ENCODE measurements around the gene GLRX3.

DNA sequence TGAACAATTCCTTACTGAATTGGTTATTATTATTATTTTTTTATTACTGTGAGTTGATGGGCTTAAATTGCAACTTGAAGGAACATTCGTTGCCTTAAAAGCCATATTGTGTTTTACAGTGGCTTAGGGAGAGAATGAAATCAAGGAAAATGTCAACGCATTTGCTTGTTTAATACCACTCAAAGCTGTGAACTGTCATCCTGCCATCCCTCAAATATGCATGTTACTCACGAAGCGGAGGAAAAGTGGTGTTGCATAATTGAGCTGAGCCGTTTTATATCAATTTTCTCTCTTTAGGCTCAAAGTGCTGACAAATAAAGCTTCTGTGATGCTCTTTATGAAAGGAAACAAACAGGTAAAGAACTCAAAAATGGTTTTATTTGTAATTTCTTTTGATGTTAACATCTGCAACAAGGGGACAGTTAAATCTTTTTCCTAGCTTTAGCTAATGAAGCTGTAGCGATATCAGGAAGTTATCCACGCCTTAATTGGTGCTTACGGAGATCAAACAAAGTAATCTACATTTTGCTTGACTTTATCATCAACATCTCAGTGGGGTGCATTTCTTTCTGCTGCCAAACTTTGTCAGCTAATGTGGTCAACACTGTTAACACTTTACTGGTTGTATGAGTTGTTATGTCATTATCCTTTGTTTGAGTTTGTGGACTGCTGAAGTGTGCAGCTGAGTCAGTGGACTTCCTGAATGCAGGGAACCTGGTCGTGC, 33.1 kb downstream of the GLRX3 start:
- TF ChIP-seq, protein P1, sequence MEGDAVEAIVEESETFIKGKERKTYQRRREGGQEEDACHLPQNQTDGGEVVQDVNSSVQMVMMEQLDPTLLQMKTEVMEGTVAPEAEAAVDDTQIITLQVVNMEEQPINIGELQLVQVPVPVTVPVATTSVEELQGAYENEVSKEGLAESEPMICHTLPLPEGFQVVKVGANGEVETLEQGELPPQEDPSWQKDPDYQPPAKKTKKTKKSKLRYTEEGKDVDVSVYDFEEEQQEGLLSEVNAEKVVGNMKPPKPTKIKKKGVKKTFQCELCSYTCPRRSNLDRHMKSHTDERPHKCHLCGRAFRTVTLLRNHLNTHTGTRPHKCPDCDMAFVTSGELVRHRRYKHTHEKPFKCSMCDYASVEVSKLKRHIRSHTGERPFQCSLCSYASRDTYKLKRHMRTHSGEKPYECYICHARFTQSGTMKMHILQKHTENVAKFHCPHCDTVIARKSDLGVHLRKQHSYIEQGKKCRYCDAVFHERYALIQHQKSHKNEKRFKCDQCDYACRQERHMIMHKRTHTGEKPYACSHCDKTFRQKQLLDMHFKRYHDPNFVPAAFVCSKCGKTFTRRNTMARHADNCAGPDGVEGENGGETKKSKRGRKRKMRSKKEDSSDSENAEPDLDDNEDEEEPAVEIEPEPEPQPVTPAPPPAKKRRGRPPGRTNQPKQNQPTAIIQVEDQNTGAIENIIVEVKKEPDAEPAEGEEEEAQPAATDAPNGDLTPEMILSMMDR (IDR thresholded peaks at IDR 0.05) = no peak
- TF ChIP-seq POLR2A (IDR thresholded peaks at IDR 0.05) = no peak

All from vagina (tissue), 2 donors.